Stimulated activated CD4-positive, alpha-beta T cell treated with anti-CD3 and anti-CD28 coated beads, Interleukin-2, amount 100 ng/mL, for 48 hours (primary cell): ENCODE measurements around the gene BEND7.

Source experiments
- DNase-seq, 2 donors: peaks; one replicate each; pipeline ENCODE4 v3.0.0-alpha.2; 2020

The BEND7 gene

GRCh38 chr10:13518076-13518692 is 10.6 kb downstream of the BEND7 start:
- no peak for DNase-seq

GRCh38 chr10:13517675-13518074 is 11.1 kb downstream of the BEND7 start:
- DNase-seq: no peak

GRCh38 chr10:13516176-13516575 is 12.6 kb downstream of the BEND7 start:
- no peak for DNase-seq

GRCh38 chr10:13515467-13515866 is 13.3 kb downstream of the BEND7 start:
- DNase-seq: no peak

GRCh38 chr10:13514296-13514695 is 14.5 kb downstream of the BEND7 start:
- DNase-seq: no peak

- no peak for DNase-seq
Observed at GRCh38 chr10:13512564-13512963, 16.2 kb downstream of the BEND7 start.

GRCh38 chr10:13511409-13511808 is 17.4 kb downstream of the BEND7 start:
- DNase-seq: no peak

- DNase-seq: no peak
Observed at GRCh38 chr10:13505052-13505680, 23.6 kb downstream of the BEND7 start.

- DNase-seq: no peak
Observed at GRCh38 chr10:13503745-13504463, 24.9 kb downstream of the BEND7 start.

GRCh38 chr10:13502380-13502779 is 26.4 kb downstream of the BEND7 start:
- no peak for DNase-seq

GRCh38 chr10:13500201-13500600 is 28.6 kb downstream of the BEND7 start:
- no peak for DNase-seq

GRCh38 chr10:13499150-13499549 is 29.7 kb downstream of the BEND7 start:
- DNase-seq: no peak

- DNase-seq: no peak
Observed at GRCh38 chr10:13496931-13497330, 31.9 kb downstream of the BEND7 start.

- DNase-seq: no peak
Observed at GRCh38 chr10:13496164-13496563, 32.6 kb downstream of the BEND7 start.

- DNase-seq: no peak
Observed at GRCh38 chr10:13492493-13493180, 36.2 kb downstream of the BEND7 start.

- DNase-seq: no peak
Observed at GRCh38 chr10:13491747-13492360, 37.0 kb downstream of the BEND7 start.

- no peak for DNase-seq
Observed at GRCh38 chr10:13490503-13490902, 38.3 kb downstream of the BEND7 start.

- no peak for DNase-seq
Observed at GRCh38 chr10:13489035-13489599, 39.7 kb downstream of the BEND7 start.

- no peak for DNase-seq
Observed at GRCh38 chr10:13485623-13486022, 43.2 kb downstream of the BEND7 start.

GRCh38 chr10:13483951-13484350 is 44.9 kb downstream of the BEND7 start:
- no peak for DNase-seq

GRCh38 chr10:13483073-13483472 is 45.7 kb downstream of the BEND7 start:
- no peak for DNase-seq

- DNase-seq: no peak
Observed at GRCh38 chr10:13481690-13482089, 47.1 kb downstream of the BEND7 start.

- no peak for DNase-seq
Observed at GRCh38 chr10:13475124-13475523, 53.7 kb downstream of the BEND7 start.
